DOHH2 (cell line): ENCODE data around the gene SLC41A1.

Source experiments
- H3F3A ChIP-seq: fragments of 200-600 bp; sonication (generic), shearing (Covaris generic); 2 replicates; pipeline ENCODE4 v1.6.0; 2016; ENCODE audit warnings: antibody characterized with exemption, mild to moderate bottlenecking; ENCODE audit not compliant: control insufficient read depth, insufficient read depth
- H3K27ac ChIP-seq: fragments of 200-600 bp; sonication (generic); 2 replicates; pipeline ENCODE4 v1.5.1; 2014; ENCODE audit warnings: low read depth, mild to moderate bottlenecking, low read length, moderate library complexity
- H3K27me3 ChIP-seq: fragments of 200-600 bp; sonication (generic); 2 replicates; pipeline ENCODE4 v1.6.1; 2014; ENCODE audit warnings: mild to moderate bottlenecking, low read length, mixed read lengths; ENCODE audit not compliant: control insufficient read depth
- H3K36me3 ChIP-seq: fragments of 200-600 bp; sonication (generic); 2 replicates; pipeline ENCODE4 v1.6.1; 2014; ENCODE audit warnings: mild to moderate bottlenecking, low read length, moderate library complexity, mixed read lengths; ENCODE audit not compliant: control insufficient read depth
- H3K4me1 ChIP-seq: fragments of 200-600 bp; sonication (generic); 2 replicates; pipeline ENCODE4 v1.6.1; 2014; ENCODE audit warnings: mild to moderate bottlenecking, low read length, mixed read lengths; ENCODE audit not compliant: control insufficient read depth
- H3K4me2 ChIP-seq: fragments of 200-600 bp; sonication (generic); 2 replicates; pipeline ENCODE4 v1.6.0; 2014; ENCODE audit warnings: mild to moderate bottlenecking, low read length, moderate library complexity
- H3K4me3 ChIP-seq: fragments of 200-600 bp; sonication (generic); 2 replicates; pipeline ENCODE4 v1.5.1; 2014; ENCODE audit warnings: mild to moderate bottlenecking, low read length, mixed read lengths
- H3K79me2 ChIP-seq: fragments of 200-600 bp; sonication (generic); 2 replicates; pipeline ENCODE4 v1.6.1; 2014; ENCODE audit warnings: mild to moderate bottlenecking, low read length, mixed read lengths; ENCODE audit not compliant: control insufficient read depth
- H3K9me2 ChIP-seq: fragments of 200-600 bp; sonication (generic); replicated peaks from 2 replicates; pipeline ENCODE4 v1.6.1; 2014; ENCODE audit warnings: mild to moderate bottlenecking, low read length, mixed read lengths; ENCODE audit not compliant: control insufficient read depth
- H3K9me3 ChIP-seq: fragments of 200-600 bp; sonication (generic); 2 replicates; pipeline ENCODE4 v1.6.1; 2014; ENCODE audit warnings: antibody characterized with exemption, low read length, mixed read lengths; ENCODE audit not compliant: control insufficient read depth, insufficient read depth
- H4K20me1 ChIP-seq: fragments of 200-600 bp; sonication (generic); 2 replicates; pipeline ENCODE4 v1.6.0; 2014; ENCODE audit warnings: low read depth, mild to moderate bottlenecking, antibody characterized with exemption, low read length, moderate library complexity; ENCODE audit not compliant: control insufficient read depth, insufficient read depth
- EZH2phosphoT487 ChIP-seq: fragments of 200-600 bp; sonication (generic); IDR thresholded peaks from 2 replicates; pipeline ENCODE4 v1.6.1; 2017; ENCODE audit warnings: borderline replicate concordance, mild to moderate bottlenecking, antibody characterized with exemption, low read length, moderate library complexity, mixed read lengths
- TF ChIP-seq, protein P1 (sequence below): fragments of 200-600 bp; sonication (generic); IDR thresholded peaks from one replicate; pipeline ENCODE4 v1.5.1; 2014; ENCODE audit warnings: antibody characterized with exemption, mild to moderate bottlenecking, low read depth, low read length; ENCODE audit not compliant: poor library complexity, severe bottlenecking

Gene SLC41A1

GRCh38 chr1:205782627-205783432 is 30.2 kb downstream of the SLC41A1 start:
- no peaks in the 10 kb centered on the region for H4K20me1 ChIP-seq
- peaks cover 9% of the 10 kb centered on the region for H3K4me1 ChIP-seq
- H3F3A ChIP-seq = peaks cover 3% of the 10 kb centered on the region; the same call in 1 of the 2 replicates
- no peak for TF ChIP-seq EZH2phosphoT487
- TF ChIP-seq, protein P1, sequence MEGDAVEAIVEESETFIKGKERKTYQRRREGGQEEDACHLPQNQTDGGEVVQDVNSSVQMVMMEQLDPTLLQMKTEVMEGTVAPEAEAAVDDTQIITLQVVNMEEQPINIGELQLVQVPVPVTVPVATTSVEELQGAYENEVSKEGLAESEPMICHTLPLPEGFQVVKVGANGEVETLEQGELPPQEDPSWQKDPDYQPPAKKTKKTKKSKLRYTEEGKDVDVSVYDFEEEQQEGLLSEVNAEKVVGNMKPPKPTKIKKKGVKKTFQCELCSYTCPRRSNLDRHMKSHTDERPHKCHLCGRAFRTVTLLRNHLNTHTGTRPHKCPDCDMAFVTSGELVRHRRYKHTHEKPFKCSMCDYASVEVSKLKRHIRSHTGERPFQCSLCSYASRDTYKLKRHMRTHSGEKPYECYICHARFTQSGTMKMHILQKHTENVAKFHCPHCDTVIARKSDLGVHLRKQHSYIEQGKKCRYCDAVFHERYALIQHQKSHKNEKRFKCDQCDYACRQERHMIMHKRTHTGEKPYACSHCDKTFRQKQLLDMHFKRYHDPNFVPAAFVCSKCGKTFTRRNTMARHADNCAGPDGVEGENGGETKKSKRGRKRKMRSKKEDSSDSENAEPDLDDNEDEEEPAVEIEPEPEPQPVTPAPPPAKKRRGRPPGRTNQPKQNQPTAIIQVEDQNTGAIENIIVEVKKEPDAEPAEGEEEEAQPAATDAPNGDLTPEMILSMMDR = no peak
- H3K9me3 ChIP-seq = no peaks in the 10 kb centered on the region
- H3K4me3 ChIP-seq = no peak overlapping the region
- H3K9me2 ChIP-seq = no peaks in the 10 kb centered on the region
- no peaks in the 10 kb centered on the region for H3K36me3 ChIP-seq
- H3K79me2 ChIP-seq = no peaks in the 10 kb centered on the region
- H3K4me2 ChIP-seq = no peak overlapping the region
- no peaks in the 10 kb centered on the region; the same call in 1 of the 2 replicates for H3K27me3 ChIP-seq
- H3K27ac ChIP-seq = no peak overlapping the region

- H3K27me3 ChIP-seq = no peaks in the 10 kb centered on the region
- TF ChIP-seq, protein P1 = no peak
- TF ChIP-seq EZH2phosphoT487 = no peak
- no peak overlapping the region for H3K4me3 ChIP-seq
- no peak overlapping the region for H3K27ac ChIP-seq
- H3F3A ChIP-seq = peaks cover 3% of the 10 kb centered on the region; the same call in 1 of the 2 replicates
- H3K36me3 ChIP-seq = no peaks in the 10 kb centered on the region
- no peak overlapping the region for H3K4me2 ChIP-seq
- no peaks in the 10 kb centered on the region for H4K20me1 ChIP-seq
- H3K4me1 ChIP-seq = peaks cover 15% of the 10 kb centered on the region
- H3K9me3 ChIP-seq = no peaks in the 10 kb centered on the region
- no peaks in the 10 kb centered on the region for H3K79me2 ChIP-seq
- H3K9me2 ChIP-seq = no peaks in the 10 kb centered on the region
Observed at GRCh38 chr1:205780335-205780734, 32.7 kb downstream of the SLC41A1 start.

DNA sequence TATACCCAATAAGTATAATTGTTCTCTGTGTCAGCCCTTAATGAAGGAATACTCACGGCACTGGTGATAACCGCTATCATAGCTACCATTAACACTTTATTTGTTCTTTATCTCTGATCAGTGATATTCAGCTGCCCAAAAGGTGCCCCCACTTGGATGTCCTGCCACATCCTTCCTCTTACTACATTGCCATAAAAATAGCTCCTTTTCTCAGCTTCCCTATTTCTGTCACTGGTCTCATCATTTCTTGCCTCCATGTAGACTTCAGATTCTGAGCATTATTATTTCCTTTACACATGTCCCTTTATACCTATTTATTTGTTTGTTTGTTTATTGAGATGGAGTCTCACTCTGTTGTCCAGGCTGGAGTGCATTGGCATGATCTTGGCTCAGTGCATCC is 35.0 kb downstream of the SLC41A1 start:
- Histone ChIP-seq H3K4me3 (no peak overlapping the region), H3K27ac (no peak overlapping the region), H3K27me3 (peaks cover 4% of the 10 kb centered on the region; the same call in 1 of the 2 replicates), H3K4me1 (peaks cover 22% of the 10 kb centered on the region), H3K9me2 (no peaks in the 10 kb centered on the region), H3K36me3 (no peaks in the 10 kb centered on the region), H3K79me2 (no peaks in the 10 kb centered on the region), H4K20me1 (no peaks in the 10 kb centered on the region), H3K4me2 (no peak overlapping the region), H3K9me3 (no peaks in the 10 kb centered on the region), H3F3A (peaks cover 5% of the 10 kb centered on the region; the same call in 1 of the 2 replicates)
- TF ChIP-seq, protein P1 = no peak
- TF ChIP-seq EZH2phosphoT487 = no peak
